ENCODE data around the gene TSPAN3. TPM values are rescaled to one million over a fixed set of nuclear protein-coding genes. Genes with fewer than 3 reads are reported as not detected.

TSPAN3 gene
- total RNA-seq, 1 donor from 2014 or later, result 223 TPM

DNA sequence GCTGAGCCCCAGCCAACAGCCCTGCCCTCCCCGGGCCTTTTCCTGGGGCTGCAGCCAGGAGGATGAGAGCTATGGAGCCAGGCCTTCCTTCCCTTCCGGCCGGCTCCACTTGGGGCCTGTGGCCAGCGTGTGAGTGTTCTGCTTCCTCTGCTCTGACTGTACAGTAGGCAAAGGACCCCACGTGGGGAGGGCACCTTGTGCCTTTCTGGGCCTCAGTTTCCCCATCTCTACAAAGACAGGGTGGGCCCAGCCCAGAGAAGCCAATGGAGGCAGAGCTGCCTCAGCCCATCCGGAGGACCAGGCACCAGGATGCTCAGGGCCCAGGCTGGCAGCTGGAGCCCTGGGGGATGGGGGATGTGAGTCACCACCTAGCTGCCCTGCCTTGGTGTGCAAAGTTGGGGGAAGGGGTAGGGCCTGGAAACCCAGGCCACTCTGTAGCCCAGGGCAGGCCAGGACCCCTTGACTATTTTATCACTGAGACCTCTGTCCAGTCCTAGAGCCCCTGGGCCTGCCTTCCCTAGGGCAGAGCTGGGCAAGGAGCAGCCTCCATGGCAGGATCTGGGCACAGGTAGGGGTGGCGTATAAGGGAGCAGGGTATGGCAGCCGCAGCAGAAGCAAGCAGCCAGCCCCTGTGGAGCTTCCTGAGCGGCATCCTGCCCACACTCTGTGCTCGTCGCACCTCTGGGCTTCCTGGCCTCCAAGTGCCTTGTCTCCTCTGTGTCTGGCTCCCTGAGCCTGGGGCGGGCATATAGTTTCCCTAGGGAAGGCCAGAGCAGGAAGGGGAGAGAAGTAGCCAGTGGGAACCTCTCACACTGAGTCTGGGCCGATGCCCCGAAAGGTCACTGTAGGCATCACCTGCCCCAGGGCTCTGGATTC, 74.1 kb downstream of the TSPAN3 start:
- H3K36me3 ChIP-seq (ENCODE audit: insufficient read depth, low read length), result no peaks in the 10 kb centered on the region
- H3K9me3 ChIP-seq (ENCODE audit: insufficient read depth, low read depth, low read length), result no peaks in the 10 kb centered on the region
- no peak for FAIRE-seq
- no peak overlapping the region for H3K9ac ChIP-seq (ENCODE audit: low read length)
- H3K36me3 Mint-ChIP-seq (ENCODE audit: low read depth, unreplicated experiment), result no peaks in the 10 kb centered on the region
- H4K20me1 ChIP-seq (ENCODE audit: insufficient read depth, low read length), result no peaks in the 10 kb centered on the region
- H3K4me3 Mint-ChIP-seq (ENCODE audit: unreplicated experiment), result no peak overlapping the region
- no peak overlapping the region for H3K4me2 ChIP-seq (ENCODE audit: low read length)
- peaks cover 5% of the 10 kb centered on the region for H3K4me1 ChIP-seq (ENCODE audit: insufficient read depth, low read length)
- H3K79me2 ChIP-seq (ENCODE audit: insufficient read depth, low read length), result no peaks in the 10 kb centered on the region
- no peak overlapping the region for H3K27ac ChIP-seq (ENCODE audit: low read depth, low read length)
- no peak overlapping the region for H2AFZ ChIP-seq (ENCODE audit: low read depth, low read length)
- H3K4me1 Mint-ChIP-seq (ENCODE audit: low read depth, unreplicated experiment), result peaks cover 2% of the 10 kb centered on the region
- no peak overlapping the region for H3K27ac Mint-ChIP-seq (ENCODE audit: unreplicated experiment)
- no peaks in the 10 kb centered on the region for H3K27me3 ChIP-seq (ENCODE audit: insufficient read depth, low read length)
- no peak for TF ChIP-seq EZH2 (IDR thresholded peaks at IDR 0.05; ENCODE audit: insufficient read depth, low read length)
- TF ChIP-seq, protein P1, sequence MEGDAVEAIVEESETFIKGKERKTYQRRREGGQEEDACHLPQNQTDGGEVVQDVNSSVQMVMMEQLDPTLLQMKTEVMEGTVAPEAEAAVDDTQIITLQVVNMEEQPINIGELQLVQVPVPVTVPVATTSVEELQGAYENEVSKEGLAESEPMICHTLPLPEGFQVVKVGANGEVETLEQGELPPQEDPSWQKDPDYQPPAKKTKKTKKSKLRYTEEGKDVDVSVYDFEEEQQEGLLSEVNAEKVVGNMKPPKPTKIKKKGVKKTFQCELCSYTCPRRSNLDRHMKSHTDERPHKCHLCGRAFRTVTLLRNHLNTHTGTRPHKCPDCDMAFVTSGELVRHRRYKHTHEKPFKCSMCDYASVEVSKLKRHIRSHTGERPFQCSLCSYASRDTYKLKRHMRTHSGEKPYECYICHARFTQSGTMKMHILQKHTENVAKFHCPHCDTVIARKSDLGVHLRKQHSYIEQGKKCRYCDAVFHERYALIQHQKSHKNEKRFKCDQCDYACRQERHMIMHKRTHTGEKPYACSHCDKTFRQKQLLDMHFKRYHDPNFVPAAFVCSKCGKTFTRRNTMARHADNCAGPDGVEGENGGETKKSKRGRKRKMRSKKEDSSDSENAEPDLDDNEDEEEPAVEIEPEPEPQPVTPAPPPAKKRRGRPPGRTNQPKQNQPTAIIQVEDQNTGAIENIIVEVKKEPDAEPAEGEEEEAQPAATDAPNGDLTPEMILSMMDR (IDR thresholded peaks at IDR 0.05; ENCODE audit: insufficient read depth, low read depth, low read length), result no peak
- peaks cover 31% of the 10 kb centered on the region for H3K27me3 Mint-ChIP-seq (ENCODE audit: low read depth, unreplicated experiment)
- no peaks in the 10 kb centered on the region for H3K9me3 Mint-ChIP-seq (ENCODE audit: unreplicated experiment)
- H3K4me3 ChIP-seq (ENCODE audit: insufficient read depth, low read depth, low read length), result no peak overlapping the region
- DNase-seq (ENCODE audit: low read depth), result peak; percentile 11

DNA sequence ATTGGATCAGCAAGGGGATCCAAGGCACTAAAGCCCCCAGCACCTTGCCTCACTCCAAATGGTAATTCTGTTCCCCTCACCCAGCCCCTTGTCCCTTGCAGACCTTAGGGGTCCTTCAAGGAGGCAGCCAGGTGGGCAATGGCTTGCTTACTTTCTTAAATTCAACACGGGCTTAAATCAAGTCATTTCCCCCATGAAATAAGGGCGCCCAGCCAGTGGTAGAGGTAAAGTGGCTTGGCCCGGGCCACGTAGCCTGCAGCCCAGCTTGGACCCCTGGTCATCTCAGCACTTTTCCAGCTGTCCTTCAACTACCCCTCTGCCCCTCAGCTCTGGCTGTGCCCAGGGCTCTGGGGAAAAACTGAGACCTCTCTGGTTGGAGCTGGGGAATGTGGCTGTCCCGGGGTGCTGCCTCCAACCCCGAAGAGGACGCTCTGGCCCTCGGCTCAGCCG, 74.8 kb downstream of the TSPAN3 start:
- FAIRE-seq, result no peak
- no peak for TF ChIP-seq EZH2 (IDR thresholded peaks at IDR 0.05; ENCODE audit: insufficient read depth, low read length)
- TF ChIP-seq, protein P1 (IDR thresholded peaks at IDR 0.05; ENCODE audit: insufficient read depth, low read depth, low read length), result no peak
- H2AFZ ChIP-seq (ENCODE audit: low read depth, low read length), result no peak overlapping the region

More for the DNA sequence above, 74.8 kb downstream of the TSPAN3 start:
- no peaks in the 10 kb centered on the region for H3K9me3 Mint-ChIP-seq (ENCODE audit: unreplicated experiment)
- H3K27ac Mint-ChIP-seq (ENCODE audit: unreplicated experiment), result no peak overlapping the region
- H3K4me3 ChIP-seq (ENCODE audit: insufficient read depth, low read depth, low read length), result no peak overlapping the region
- peaks cover 35% of the 10 kb centered on the region for H3K27me3 Mint-ChIP-seq (ENCODE audit: low read depth, unreplicated experiment)
- DNase-seq (ENCODE audit: low read depth), result no peak
- no peaks in the 10 kb centered on the region for H3K27me3 ChIP-seq (ENCODE audit: insufficient read depth, low read length)
- H3K9me3 ChIP-seq (ENCODE audit: insufficient read depth, low read depth, low read length), result no peaks in the 10 kb centered on the region
- peaks cover 5% of the 10 kb centered on the region for H3K4me1 ChIP-seq (ENCODE audit: insufficient read depth, low read length)
- H4K20me1 ChIP-seq (ENCODE audit: insufficient read depth, low read length), result no peaks in the 10 kb centered on the region
- H3K79me2 ChIP-seq (ENCODE audit: insufficient read depth, low read length), result no peaks in the 10 kb centered on the region
- H3K27ac ChIP-seq (ENCODE audit: low read depth, low read length), result no peak overlapping the region
- no peak overlapping the region for H3K4me3 Mint-ChIP-seq (ENCODE audit: unreplicated experiment)
- H3K36me3 ChIP-seq (ENCODE audit: insufficient read depth, low read length), result no peaks in the 10 kb centered on the region
- no peak overlapping the region for H3K9ac ChIP-seq (ENCODE audit: low read length)
- peaks cover 2% of the 10 kb centered on the region for H3K4me1 Mint-ChIP-seq (ENCODE audit: low read depth, unreplicated experiment)
- H3K4me2 ChIP-seq (ENCODE audit: low read length), result no peak overlapping the region
- H3K36me3 Mint-ChIP-seq (ENCODE audit: low read depth, unreplicated experiment), result no peaks in the 10 kb centered on the region

Data from astrocyte (in vitro differentiated cells and primary cell).